ENCODE data around the gene ATG16L2.

Gene ATG16L2

DNA sequence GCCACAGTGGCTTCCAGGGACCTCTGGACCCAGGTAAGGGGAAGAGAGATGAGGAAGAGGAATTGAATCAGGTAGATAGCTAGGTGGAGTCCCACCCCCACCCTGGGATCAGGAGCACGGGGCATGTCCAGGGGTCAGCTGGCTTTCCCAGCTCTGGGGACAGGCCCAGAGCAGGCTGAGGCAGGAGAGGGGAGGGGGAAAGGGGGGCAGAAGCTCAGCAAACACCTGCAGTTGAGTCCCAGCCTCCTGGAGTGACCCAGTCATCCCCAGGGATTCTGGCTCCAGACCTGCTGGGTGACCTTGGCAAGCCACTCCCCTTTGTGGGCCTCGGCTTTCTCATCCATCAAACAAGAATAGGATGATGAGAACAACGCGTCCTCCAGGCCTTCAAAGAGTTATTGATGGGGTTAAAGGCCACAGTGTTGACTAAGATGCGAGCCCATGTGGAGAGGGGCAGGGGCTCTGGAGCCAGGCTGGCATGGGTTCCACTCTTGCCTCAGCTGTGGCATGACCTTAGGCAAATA is 36.4 kb upstream of the ATG16L2 start:
- Histone ChIP-seq H3K36me3 (ENCODE audit: control insufficient read depth, low read length) (no peaks in the 10 kb centered on the region), H3F3A (ENCODE audit: control insufficient read depth, insufficient read depth) (no peaks in the 10 kb centered on the region), H3K27me3 (ENCODE audit: control insufficient read depth, low read length) (peaks cover 21% of the 10 kb centered on the region), H4K20me1 (ENCODE audit: control insufficient read depth, insufficient read depth, low read depth, low read length) (no peaks in the 10 kb centered on the region; the same call in 1 of the 2 replicates), H3K4me2 (ENCODE audit: low read length) (no peak overlapping the region), H3K4me3 (ENCODE audit: low read length) (no peak overlapping the region), H3K4me1 (ENCODE audit: control insufficient read depth, low read length) (peaks cover 10% of the 10 kb centered on the region), H3K79me2 (ENCODE audit: control insufficient read depth, low read length) (no peaks in the 10 kb centered on the region), H3K27ac (ENCODE audit: low read depth, low read length) (no peak overlapping the region), H3K9me2 (replicated peaks; ENCODE audit: control insufficient read depth, low read length) (no peaks in the 10 kb centered on the region), H3K9me3 (ENCODE audit: control insufficient read depth, insufficient read depth, low read length) (no peaks in the 10 kb centered on the region)
- TF ChIP-seq EZH2phosphoT487 (IDR thresholded peaks at IDR 0.05; ENCODE audit: borderline replicate concordance, low read length): no peak

DNA sequence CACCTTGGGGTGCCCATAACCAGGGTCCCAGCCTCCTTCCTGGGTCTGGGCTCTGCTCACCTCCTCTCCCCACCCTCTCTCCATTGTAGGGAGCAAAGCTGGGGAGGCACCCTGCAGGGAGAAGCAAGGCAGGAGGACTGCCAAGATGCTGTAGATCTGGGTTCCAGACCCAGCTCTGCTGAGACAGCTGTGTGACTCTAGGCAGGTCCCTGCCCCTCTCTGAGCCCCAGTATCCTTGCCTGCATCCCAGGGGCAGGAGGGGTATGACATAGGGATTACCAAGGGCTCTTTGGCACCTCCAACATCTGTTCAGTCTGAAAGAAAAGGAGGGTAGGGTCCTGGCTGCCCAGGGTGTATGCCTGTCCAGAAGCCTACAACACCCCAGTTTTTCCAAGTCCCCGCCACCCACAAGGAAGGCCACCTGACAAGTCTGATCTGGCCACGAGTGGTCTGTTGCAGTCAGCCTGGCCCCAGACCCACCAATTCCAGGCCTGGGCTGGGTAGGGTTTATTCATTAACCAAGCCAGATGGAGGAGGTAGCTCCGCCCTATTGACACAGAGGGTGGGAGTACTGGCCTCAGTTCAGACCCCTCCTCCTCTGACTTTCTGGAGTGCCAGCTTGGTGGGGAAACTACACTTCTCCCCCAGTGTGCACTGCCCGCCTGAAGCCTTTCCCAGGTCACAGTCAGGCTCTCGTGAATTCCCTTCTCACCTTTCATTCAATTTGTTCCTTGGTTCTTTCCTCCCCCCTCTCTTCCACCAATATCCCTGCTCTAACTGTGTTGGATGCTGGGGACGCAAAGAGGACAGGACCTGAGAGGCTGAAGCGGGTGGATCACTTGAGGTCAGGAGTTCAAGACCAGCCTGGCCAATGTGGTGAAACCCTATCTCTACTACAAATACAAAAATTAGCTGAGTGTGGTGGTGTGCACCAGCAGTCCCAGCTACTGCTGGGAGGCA is 35.4 kb upstream of the ATG16L2 start:
- H3K9me3 ChIP-seq (ENCODE audit: control insufficient read depth, insufficient read depth, low read length): no peaks in the 10 kb centered on the region
- H3K4me2 ChIP-seq (ENCODE audit: low read length): no peak overlapping the region
- TF ChIP-seq, protein P1, sequence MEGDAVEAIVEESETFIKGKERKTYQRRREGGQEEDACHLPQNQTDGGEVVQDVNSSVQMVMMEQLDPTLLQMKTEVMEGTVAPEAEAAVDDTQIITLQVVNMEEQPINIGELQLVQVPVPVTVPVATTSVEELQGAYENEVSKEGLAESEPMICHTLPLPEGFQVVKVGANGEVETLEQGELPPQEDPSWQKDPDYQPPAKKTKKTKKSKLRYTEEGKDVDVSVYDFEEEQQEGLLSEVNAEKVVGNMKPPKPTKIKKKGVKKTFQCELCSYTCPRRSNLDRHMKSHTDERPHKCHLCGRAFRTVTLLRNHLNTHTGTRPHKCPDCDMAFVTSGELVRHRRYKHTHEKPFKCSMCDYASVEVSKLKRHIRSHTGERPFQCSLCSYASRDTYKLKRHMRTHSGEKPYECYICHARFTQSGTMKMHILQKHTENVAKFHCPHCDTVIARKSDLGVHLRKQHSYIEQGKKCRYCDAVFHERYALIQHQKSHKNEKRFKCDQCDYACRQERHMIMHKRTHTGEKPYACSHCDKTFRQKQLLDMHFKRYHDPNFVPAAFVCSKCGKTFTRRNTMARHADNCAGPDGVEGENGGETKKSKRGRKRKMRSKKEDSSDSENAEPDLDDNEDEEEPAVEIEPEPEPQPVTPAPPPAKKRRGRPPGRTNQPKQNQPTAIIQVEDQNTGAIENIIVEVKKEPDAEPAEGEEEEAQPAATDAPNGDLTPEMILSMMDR (IDR thresholded peaks at IDR 0.05; ENCODE audit: low read depth, low read length, poor library complexity, severe bottlenecking): no peak
- TF ChIP-seq EZH2phosphoT487 (IDR thresholded peaks at IDR 0.05; ENCODE audit: borderline replicate concordance, low read length): no peak
- no peaks in the 10 kb centered on the region for H3K9me2 ChIP-seq (replicated peaks; ENCODE audit: control insufficient read depth, low read length)
- no peaks in the 10 kb centered on the region for H3K36me3 ChIP-seq (ENCODE audit: control insufficient read depth, low read length)
- no peak overlapping the region for H3K27ac ChIP-seq (ENCODE audit: low read depth, low read length)
- H4K20me1 ChIP-seq (ENCODE audit: control insufficient read depth, insufficient read depth, low read depth, low read length): no peaks in the 10 kb centered on the region; the same call in 1 of the 2 replicates
- no peak overlapping the region for H3K4me3 ChIP-seq (ENCODE audit: low read length)
- H3K27me3 ChIP-seq (ENCODE audit: control insufficient read depth, low read length): peaks cover 21% of the 10 kb centered on the region
- no peaks in the 10 kb centered on the region for H3K79me2 ChIP-seq (ENCODE audit: control insufficient read depth, low read length)
- H3F3A ChIP-seq (ENCODE audit: control insufficient read depth, insufficient read depth): no peaks in the 10 kb centered on the region
- peaks cover 10% of the 10 kb centered on the region for H3K4me1 ChIP-seq (ENCODE audit: control insufficient read depth, low read length)

DNA sequence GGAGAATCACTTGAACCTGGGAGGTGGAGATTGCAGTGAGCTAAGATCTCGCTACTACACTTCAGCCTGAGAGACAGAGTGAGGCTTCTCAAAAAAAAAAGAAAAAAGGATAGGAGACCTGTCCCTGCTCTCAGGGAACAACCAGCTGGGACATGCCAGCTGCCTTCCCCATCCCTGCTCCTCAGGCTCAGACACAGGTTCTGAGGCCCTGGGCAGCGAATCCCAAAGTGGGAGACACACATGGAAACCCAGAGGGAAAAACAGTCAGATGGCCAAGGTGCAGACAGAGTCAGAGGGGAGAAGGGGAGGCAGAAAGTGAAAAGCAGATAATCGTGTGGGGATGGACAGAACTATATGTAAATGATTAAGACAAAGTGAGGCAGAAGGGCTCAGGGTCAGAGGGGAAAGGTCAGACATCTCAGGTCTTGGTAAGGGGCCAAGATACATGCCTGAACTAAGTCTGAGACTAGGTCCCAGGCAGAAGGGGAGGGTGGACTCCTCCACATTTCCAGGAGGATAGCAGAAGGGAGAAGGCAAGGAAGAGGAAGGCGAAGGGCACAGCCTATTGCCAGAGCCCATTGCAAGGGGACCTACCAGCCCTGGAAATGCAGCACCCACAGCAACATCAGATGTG is 34.6 kb upstream of the ATG16L2 start:
- Histone ChIP-seq H3K27me3 (ENCODE audit: control insufficient read depth, low read length) (peaks cover 21% of the 10 kb centered on the region), H3K79me2 (ENCODE audit: control insufficient read depth, low read length) (no peaks in the 10 kb centered on the region), H4K20me1 (ENCODE audit: control insufficient read depth, insufficient read depth, low read depth, low read length) (no peaks in the 10 kb centered on the region; the same call in 1 of the 2 replicates), H3K4me2 (ENCODE audit: low read length) (no peak overlapping the region), H3K4me1 (ENCODE audit: control insufficient read depth, low read length) (peaks cover 10% of the 10 kb centered on the region), H3K27ac (ENCODE audit: low read depth, low read length) (no peak overlapping the region), H3K36me3 (ENCODE audit: control insufficient read depth, low read length) (no peaks in the 10 kb centered on the region), H3F3A (ENCODE audit: control insufficient read depth, insufficient read depth) (no peaks in the 10 kb centered on the region), H3K9me2 (replicated peaks; ENCODE audit: control insufficient read depth, low read length) (no peaks in the 10 kb centered on the region), H3K4me3 (ENCODE audit: low read length) (no peak overlapping the region), H3K9me3 (ENCODE audit: control insufficient read depth, insufficient read depth, low read length) (no peaks in the 10 kb centered on the region)
- TF ChIP-seq, protein P1 (IDR thresholded peaks at IDR 0.05; ENCODE audit: low read depth, low read length, poor library complexity, severe bottlenecking): no peak
- no peak for TF ChIP-seq EZH2phosphoT487 (IDR thresholded peaks at IDR 0.05; ENCODE audit: borderline replicate concordance, low read length)

Measured in DOHH2 (cell line).